WTC11 (cell line): ENCODE data around the gene MCF2L2. TPM values are rescaled to one million over a fixed set of nuclear protein-coding genes. Genes with fewer than 3 reads are reported as not detected.

Experiments used
- AR ChIP-seq: fragments of 250-450 bp; sonication (Bioruptor Pico); IDR thresholded peaks from 2 replicates; pipeline ENCODE4 v1.9.0; 2021; ENCODE audit warnings: mild to moderate bottlenecking
- CTCF ChIP-seq: fragments of 200-600 bp; IDR thresholded peaks from 2 replicates; pipeline ENCODE4 v1.8.0; 2022; ENCODE audit warnings: antibody characterized with exemption
- E2F4 ChIP-seq: sonication (generic); formaldehyde crosslinking; IDR thresholded peaks from 2 replicates; pipeline ENCODE4 v1.8.1; 2022; ENCODE audit warnings: low read depth, mild to moderate bottlenecking, moderate library complexity, missing genetic modification reagents, borderline replicate concordance
- ERG ChIP-seq: fragments of 250-450 bp; sonication (Bioruptor Pico); IDR thresholded peaks from 2 replicates; pipeline ENCODE4 v1.8.0; 2021; ENCODE audit warnings: mild to moderate bottlenecking
- FOXP4 ChIP-seq: sonication (generic); formaldehyde crosslinking; IDR thresholded peaks from 2 replicates; pipeline ENCODE4 v1.8.0; 2022; ENCODE audit warnings: mild to moderate bottlenecking, missing genetic modification reagents
- GABPB1 ChIP-seq: sonication (generic); formaldehyde crosslinking; IDR thresholded peaks from 2 replicates; pipeline ENCODE4 v1.8.1; 2023; ENCODE audit warnings: mild to moderate bottlenecking, missing genetic modification reagents
- MAX ChIP-seq: sonication (generic); formaldehyde crosslinking; IDR thresholded peaks from 2 replicates; pipeline ENCODE4 v1.8.0; 2022; ENCODE audit warnings: mild to moderate bottlenecking, missing genetic modification reagents
- MXD4 ChIP-seq: fragments of 250-450 bp; sonication (Bioruptor Pico); IDR thresholded peaks from 2 replicates; pipeline ENCODE4 v1.8.0; 2021; ENCODE audit warnings: mild to moderate bottlenecking, moderate library complexity, borderline replicate concordance
- ZNF219 ChIP-seq: sonication (generic); formaldehyde crosslinking; IDR thresholded peaks from 2 replicates; pipeline ENCODE4 v1.8.0; 2023; ENCODE audit warnings: missing genetic modification reagents, mild to moderate bottlenecking, borderline replicate concordance
- ZNF425 ChIP-seq: fragments of 250-450 bp; sonication (Bioruptor Pico); conservative IDR thresholded peaks from 2 replicates; pipeline ENCODE4 v1.9.0; 2021; ENCODE audit warnings: mild to moderate bottlenecking
- ZNF532 ChIP-seq: fragments of 250-450 bp; sonication (Bioruptor Pico); IDR thresholded peaks from 2 replicates; pipeline ENCODE4 v1.9.0; 2021; ENCODE audit warnings: mild to moderate bottlenecking, borderline replicate concordance
- total RNA-seq: library from RNA; stranded (reverse); gene quantifications from 3 replicates; pipeline ENCODE4 v1.2.3, GENCODE V29; 2021

Gene MCF2L2
- total RNA-seq, 1 experiment from 2014 or later = 7.5 TPM

GRCh38 chr3:183369117-183369516, 59.3 kb downstream of the MCF2L2 start (continued):
- TF ChIP-seq AR (CRISPR knock-in tag) = no peak
- no peak for TF ChIP-seq CTCF
- no peak for TF ChIP-seq MAX (CRISPR knock-in tag)
- TF ChIP-seq FOXP4 (CRISPR knock-in tag) = no peak
- TF ChIP-seq ZNF532 (CRISPR knock-in tag) = no peak
- no peak for TF ChIP-seq MXD4 (CRISPR knock-in tag)
- TF ChIP-seq ZNF219 = no peak
- TF ChIP-seq ZNF425 (CRISPR knock-in tag) = no peak
- no peak for TF ChIP-seq GABPB1
- no peak for TF ChIP-seq ERG (CRISPR knock-in tag)
- no peak for TF ChIP-seq E2F4 (CRISPR knock-in tag)
